ENCODE measurements around the gene TRPM3. TPM values are rescaled to one million over a fixed set of nuclear protein-coding genes. Genes with fewer than 3 reads are reported as not detected.

The TRPM3 gene
- total RNA-seq, 1 donor from 2014 or later: not detected

DNA sequence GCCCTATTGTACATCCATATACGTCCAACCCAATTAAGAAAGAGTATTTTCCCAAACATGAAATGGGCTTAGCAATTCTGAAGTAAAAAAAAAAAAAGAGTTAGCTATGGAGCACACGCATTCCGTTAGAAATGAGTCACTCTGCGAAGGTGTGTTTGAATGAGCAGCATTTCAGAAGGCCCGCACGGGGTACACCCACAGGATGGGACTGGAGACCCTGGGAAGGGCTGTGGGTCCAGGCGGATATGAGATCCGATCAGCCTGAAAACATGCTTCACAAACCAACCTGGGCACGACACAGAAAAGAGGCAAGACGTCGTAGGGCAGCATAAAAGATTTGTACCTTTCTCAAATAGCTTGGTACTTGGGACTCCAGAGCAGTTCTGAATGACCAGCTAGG is 533.0 kb downstream of the TRPM3 start:
- intact Hi-C loops (cut with micrococcal nuclease): no loop called here

DNA sequence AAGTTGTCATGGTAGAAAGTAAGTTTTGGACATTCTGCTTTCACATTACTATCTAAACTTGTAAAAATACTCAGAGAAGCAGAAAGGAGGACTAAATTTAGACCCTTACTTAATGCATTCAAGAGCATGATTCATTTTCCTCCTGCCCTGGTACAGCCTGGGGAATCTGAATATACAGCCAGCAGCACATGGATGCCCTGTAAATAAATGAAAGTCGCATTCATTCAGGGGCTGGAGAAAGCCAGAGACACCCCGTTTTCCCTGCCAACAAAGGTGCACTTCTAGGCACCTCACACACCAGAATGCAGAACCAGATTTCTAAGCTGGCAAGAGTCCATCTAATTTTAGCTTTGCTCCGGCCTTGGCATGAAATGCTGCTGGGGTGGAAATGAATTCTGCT is 534.2 kb downstream of the TRPM3 start:
- intact Hi-C loops (cut with micrococcal nuclease): no loop called here

DNA sequence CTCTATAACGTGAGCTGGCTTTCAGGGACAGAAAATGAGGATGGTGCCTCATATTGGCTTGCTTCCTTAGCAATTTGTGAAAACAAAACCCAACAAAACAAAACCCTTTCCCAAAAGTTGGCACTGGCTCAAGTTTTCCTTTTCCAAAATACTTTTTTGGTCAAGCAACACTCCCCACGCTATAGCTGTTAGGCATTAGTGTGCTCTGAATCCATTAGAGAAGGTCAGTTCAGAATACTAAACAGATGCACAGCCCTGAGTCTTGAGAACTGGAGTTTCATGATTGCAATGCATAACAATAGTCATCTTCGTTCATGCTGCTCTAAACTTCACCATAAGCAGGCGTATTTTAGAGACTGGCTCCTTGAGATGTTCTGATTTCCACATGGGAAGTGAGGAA is 534.9 kb downstream of the TRPM3 start:
- intact Hi-C loops (cut with micrococcal nuclease): no loop called here

DNA sequence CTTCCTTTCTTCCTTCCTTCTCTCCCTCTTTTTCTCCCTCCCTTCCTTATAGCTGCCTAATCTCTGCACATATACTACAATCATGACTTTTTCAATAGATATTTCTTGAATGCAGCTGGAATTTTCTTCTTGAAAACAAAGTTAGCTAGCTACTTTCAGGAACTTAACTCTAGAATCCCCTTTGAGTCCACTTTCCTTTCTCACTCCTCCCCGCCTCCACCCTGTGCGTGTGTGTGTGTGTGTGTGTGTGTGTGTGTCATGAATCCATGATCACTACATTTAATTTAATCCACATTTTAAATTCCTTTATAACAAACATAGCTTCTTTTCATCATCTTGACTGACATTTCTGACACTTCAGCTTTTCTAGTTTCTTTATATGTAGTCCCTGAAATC is 539.5 kb downstream of the TRPM3 start:
- intact Hi-C loops (cut with micrococcal nuclease): no loop called here

DNA sequence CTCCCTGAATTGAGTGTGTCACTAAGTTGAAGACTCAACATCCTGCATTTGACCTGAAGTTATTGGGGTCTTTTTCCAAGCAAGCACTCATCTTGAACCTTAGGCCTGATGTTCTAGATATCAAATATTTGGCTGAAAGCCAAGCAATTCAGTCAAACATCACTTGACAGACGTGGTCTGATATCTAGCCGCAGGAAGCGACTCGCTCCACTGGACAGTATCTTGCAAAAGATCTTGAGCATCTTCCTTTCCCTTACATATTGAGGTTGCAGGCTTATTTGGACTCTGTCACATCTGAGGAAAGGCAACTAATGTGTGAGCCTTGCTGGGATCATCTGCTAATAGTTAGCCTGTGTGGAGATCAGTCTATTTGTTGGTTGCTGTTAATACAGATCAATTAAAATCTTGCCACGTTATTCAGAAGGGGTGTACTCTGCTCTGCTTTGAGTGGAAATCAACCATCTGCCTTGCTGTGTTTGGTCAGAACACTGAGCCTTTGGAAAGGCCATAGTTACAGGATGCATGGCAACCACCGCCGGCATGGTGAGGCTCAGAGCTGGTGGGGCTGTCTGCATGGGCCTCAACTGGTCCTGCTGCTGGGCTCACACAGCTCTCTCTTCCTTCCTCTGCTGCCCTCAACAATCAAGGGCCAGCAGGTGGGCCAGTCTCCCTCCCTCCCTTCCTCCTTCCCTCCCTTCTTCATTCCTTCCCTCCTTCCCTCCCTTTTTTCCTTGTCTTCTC is 540.0 kb downstream of the TRPM3 start:
- intact Hi-C loops (cut with micrococcal nuclease): no loop called here

DNA sequence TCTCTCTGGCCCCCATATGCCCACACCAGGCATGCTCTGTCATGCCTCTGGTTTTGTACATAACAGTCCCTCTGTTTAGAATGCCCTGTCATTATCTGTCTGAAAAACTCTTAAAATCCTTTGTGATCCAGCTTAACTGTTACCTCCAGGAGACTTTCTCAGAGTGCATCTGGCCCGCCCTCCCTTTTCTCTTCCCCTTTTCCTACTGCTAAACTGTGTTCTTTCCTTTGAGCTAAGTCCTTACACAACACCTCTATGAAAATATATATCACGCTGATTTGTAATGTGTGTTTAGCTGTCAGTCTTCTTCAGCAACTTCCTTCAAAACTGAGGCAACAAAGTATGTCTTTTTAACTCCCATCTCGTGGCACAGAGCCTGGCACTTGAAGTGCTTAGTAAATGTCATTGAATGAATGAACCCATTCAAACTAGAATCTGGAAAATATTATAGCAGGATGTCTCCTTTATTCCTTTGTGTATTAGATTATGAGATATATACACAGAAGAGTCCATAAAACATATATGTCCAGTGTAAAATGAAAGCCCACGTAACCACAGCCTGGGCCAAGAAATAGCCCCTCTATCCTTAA is 540.7 kb downstream of the TRPM3 start:
- intact Hi-C loops (cut with micrococcal nuclease): no loop called here

DNA sequence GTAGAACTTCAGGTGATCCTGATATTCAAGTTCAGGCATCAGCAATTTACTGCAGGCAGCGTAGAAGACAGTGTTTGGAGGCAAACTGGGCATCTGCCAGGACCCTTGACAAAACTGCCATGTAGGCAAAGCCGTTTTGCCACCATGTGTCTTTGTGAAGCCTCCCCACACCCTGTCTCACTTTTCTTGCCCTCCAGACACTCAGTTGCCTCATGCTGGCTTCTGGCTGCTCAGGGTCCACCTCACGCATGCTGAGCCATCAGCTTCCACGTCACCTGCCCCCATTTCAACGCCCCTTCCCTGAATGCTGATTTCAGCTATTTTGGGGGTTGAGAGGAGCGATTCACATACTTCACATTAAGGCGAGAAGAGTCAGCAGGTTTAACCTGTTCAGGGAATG is 541.7 kb downstream of the TRPM3 start:
- intact Hi-C loops (cut with micrococcal nuclease): no loop called here

DNA sequence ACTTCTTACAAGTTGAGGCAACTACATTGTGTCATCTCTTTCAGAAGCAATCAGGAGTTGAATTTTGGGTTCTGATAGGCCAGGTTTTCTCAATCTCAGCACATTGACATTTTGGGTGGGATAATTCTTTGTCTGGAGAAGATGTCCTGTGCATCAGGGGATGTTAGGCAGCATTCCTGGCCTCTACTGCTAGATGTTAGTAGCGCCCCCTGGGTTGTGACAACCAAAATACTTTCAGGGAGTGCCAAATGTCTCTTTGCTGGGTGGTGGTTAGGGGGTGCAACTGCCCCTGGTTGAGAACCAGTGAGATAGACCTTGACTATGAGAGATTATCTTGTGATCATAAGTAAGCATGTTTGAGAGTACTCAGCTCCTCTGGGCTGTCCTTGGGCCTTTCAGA is 542.7 kb downstream of the TRPM3 start:
- intact Hi-C loops (cut with micrococcal nuclease): no loop called here

DNA sequence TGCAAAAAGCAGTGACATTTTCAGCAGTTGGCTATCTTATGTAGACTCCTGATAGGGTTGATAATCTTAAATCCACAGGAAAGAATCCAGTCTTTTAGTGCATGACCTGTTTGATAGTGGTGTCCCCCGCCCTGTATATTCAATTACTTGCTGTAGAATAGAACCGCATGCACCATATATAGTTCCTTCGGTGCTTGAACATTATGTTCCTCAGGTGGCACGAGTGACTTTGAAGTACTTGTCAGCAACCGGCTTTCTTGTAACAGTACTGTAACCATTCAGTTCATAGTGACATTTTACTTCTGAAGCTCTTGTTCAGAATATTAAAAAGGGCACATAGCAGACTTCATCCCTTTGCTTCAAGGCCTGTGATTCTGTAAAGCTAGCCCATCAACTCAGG is 543.8 kb downstream of the TRPM3 start:
- intact Hi-C loops (cut with micrococcal nuclease): no loop called here

DNA sequence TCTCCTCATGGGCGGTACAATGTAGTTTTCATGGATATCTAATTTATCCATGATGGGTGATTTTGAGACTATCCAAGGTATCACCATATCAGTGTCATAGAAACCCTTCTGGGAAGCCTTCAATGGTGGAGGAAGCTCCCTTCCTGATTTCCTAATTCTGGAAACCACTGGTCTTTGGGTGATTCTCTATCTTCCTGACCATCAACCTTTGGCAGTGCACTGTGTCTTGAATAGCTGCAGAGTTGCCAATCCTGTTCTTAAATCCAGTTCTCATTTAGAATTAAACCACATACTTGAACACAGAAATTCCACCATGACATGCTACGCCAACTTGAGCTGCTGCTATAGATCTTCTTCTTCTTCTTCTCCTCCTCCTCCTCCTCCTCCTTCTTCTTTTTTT is 545.3 kb downstream of the TRPM3 start:
- intact Hi-C loops (cut with micrococcal nuclease): no loop called here

DNA sequence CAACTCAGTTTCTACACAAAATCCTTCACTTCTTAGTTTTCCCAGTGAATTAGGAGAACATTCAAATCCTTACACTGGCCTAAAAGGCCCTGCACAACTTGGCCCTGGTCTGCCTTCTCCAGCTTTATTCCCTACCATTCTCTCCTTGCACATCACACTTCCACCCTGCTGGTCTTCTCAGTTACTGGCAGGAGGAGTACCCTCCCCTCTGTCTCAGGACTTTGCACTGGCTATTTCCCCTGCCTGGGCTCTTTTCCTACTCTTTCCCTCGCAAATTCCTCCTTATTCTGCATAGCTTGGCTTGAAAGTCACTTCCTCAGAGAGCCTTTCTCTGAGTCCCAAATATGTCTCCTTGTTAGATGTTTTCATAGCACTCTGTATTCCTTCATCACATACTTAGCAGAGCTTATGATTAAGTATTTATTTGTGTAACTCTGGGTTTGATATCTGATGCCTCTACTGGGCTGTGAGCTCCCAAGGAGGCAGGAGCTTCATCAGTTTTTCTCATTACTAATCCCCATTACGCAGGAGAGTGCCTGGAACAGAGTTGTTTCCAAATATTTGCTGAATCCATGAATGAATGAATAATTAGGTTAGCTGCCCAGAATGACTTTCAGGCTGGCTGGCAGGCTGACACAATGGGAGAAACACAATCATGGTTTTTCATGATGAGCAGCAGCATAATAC is 547.1 kb downstream of the TRPM3 start:
- intact Hi-C loops (cut with micrococcal nuclease): no loop called here

DNA sequence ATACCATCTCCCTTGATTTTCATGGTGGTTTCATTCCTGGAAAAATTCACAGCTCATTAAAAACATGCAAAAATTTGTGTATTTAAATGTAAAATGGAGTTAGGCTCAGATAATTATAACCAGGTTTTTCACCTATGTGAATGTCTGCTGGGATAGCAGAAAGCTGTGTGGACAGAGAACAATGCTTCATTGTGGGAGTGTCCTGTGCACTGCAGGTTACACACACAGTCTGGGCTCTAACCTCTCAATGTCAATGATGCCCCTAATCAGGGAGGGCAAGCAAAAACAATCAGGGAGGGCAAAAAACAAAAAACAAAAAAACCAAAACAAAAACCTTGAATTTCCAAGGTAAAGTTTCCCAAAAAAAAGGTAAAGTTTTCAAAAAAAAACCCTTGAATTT is 548.1 kb downstream of the TRPM3 start:
- intact Hi-C loops (cut with micrococcal nuclease): no loop called here

DNA sequence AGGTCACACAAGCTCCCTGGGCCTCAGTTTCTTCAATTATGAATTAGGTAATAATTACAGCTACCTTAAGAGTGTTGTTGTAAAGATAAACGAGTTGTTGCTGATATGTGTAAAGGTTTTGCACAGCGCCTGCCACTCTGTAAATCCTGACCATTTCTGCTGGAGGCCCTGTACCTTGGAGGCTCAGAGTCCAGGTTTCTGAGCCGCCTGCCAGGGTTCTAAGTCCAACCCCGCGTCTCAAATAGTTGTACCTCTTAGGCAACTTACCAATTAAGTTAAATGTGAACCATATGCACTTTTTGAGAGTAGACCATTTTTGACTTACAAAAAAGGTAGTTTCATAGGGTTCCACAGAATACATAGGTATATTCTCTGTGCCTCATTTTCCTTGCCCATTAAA is 550.2 kb downstream of the TRPM3 start:
- intact Hi-C loops (cut with micrococcal nuclease): no loop called here

DNA sequence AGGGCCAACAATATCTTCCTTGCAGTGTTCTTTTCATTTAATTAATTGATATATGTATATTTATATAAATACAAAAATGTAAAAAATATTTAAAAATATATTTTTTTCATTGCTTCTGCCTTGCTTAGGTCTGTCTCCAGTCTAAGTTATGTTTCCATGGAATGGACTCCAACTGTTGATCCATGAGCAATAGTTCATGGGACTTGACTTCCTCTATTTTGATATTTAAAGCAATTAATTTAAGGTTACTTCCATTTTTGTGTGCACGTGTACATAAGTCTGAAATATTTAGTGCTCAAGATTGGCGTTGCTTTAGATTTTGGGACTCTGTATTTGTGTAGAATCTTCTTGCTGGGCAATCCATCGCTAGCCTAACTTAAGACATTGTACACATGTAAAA is 551.6 kb downstream of the TRPM3 start:
- intact Hi-C loops (cut with micrococcal nuclease): loop anchor here (10.0 kb wide), 4 partner anchors 815 to 1795 kb away; partner anchors contain the start of genes CEMIP2 and ZFAND5

DNA sequence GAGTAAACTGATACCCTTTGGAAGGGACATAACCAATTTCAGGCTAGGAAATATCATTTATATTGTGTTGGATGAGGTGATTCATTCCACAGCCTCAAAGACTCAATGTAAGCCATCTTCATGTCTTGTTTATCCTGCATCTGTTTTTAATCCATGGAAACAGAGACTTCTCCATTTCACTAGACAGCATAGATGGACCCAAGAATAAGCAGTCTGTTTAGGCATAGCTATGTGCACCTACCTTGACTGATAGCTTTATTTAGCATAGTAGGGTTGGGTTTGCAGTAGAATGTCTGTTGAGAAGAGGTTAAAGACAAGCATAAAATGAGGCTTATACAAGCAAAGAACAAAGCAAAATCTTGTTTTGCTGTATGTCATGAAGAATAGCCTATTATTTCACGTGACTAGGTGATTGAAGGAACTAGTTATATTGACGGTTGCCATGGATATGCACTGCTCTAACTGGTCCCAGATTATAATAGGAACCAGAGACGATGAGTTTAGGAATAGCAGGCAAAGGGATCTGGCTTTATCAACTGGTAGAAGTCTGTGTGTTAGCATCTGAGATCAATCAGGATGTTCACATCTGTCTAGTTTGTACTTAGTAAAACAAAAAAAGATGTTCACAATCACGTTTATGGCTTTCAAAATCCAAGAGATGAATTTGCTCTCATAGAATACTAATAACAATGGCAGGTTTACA is 552.2 kb downstream of the TRPM3 start:
- intact Hi-C loops (cut with micrococcal nuclease): loop anchor here (10.0 kb wide), 4 partner anchors 814 to 1796 kb away; partner anchors contain the start of genes CEMIP2 and ZFAND5

DNA sequence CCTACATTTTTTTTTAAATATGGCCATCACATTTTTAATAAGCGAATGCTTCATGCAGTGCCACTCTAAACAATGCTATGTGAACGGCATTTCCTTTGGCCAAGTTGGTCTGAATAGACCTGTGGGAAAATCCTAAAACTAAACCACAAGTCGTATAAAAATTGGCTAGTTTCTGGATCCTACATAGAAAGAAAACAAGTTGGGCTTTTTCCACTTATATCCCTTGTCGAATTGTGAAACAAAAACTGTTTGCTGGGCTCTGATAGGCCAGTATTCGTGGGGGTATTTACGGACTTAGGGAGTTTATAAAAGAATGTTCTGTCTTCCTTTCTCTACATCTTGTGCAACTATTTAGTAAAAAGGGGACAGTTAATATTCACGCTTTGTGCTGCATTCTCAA is 553.9 kb downstream of the TRPM3 start:
- intact Hi-C loops (cut with micrococcal nuclease): loop anchor here (10.0 kb wide), 4 partner anchors 813 to 1797 kb away; partner anchors contain the start of genes CEMIP2 and ZFAND5

DNA sequence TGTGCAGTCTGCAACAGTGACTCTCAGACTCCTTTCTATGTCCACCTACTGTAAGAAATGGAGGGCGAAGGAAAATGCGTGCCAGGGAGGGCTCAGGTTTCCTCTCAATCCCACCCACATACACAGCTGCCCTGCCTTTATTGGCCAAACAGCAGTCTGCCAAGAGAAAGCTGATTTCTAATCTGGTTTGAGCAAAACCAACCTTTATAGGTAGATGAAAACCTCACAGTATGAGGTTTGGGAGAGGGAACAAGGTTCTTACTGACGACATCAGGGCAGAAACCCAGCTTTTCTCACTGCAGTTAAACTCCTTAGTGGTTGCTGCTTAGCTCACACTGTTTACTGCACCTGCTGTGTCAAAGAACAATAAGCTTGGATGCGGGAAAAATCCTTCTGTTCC is 554.7 kb downstream of the TRPM3 start:
- intact Hi-C loops (cut with micrococcal nuclease): loop anchor here (10.0 kb wide), 4 partner anchors 812 to 1798 kb away; partner anchors contain the start of genes CEMIP2 and ZFAND5

DNA sequence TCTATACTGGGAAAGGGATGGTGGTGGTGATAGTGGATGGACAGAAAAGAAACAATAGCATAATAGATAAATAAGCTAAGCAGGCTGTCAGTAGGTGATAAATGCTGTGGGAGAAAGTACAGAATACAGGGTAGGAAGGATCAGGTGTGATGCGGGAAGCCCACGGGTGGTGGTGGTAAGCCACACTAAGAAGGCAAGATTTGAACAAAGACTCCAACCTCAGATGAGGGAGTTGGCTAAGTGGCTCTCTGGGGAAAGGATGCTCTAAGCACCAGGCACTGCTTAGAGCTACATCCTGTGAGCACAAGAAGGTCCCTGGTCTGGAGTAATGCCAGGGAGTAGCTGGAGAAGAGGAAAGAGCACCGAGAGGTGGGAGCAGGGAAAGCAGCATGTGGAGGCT is 555.4 kb downstream of the TRPM3 start:
- intact Hi-C loops (cut with micrococcal nuclease): loop anchor here (10.0 kb wide), 4 partner anchors 811 to 1799 kb away; partner anchors contain the start of genes CEMIP2 and ZFAND5

DNA sequence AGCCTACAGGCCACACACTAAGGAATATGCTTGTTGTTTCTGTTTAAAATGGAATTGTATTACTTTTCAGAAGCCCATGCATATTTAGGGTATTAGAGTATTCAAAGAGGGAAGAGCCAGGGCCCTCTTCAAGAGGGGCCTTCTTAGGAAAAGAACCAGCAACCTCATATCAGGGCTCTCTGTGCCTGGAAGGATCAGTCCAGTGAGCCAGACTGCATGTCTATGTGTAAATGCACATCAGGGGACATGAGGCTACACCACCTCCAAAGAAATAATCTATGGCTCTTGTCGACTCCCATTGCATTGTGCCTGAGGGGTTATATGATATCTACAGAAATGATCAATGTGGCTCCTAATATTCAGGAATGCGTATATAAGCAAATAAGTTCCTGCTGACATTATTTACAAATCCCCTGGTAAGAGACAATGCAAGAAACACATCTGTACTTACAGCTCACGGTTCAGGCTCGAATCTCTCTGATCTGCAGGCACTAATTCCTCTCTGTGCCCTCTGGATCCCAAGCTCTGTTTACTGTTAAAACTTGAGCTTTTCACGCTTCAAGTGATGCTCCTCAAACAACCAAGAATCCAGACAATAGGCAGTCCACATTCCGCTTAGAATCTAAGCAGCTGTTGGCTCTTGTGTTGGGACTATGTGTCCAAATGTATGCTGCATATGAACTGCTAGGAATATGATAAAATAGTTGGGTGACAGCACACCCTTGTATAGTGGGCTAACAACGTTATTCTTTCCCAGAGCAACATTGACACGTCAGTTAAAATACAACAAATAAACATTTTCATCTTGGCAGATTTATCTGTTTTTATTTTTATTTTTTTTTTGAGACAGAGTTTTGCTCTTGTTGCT is 556.7 kb downstream of the TRPM3 start:
- intact Hi-C loops (cut with micrococcal nuclease): loop anchor here (10.0 kb wide), 4 partner anchors 810 to 1800 kb away; partner anchors contain the start of genes CEMIP2 and ZFAND5

DNA sequence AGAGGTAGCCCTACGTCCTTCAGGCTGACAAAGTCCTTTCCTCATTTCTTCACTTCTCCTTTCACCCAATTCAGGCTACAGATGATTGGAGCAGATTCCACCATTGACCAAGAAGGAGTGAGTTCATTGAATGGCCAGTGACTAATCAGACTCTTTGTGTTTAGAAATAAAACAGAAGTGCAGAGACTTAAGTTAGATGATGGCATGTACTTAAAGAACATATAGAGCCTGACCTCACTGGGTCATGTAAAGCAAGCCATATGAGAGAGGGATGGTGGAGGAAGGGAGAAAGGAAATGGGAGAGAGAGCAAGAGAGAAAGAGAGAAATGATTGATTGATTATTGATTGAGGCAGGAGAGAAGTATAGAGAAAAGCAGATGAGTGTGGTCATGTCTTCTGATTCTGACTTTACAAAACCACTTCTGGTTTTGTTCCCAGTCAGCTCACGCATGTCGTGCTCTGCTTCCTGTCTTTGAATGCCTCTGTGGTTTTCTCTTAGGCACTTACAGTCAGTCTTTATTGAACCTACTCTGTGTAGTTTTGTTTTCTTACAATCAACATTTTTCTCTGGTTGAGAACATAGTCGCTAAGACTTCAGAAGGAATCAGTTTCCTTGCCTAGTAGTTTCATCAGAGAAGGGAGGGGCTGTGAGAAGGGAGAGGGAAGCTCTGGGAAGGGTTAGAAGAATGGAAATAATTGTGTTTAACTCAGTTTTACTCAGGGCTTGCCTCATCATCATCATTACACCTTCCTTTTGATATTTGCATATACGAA is 557.8 kb downstream of the TRPM3 start:
- intact Hi-C loops (cut with micrococcal nuclease): loop anchor here (1.0 to 10.0 kb wide), 10 partner anchors 35 to 1801 kb away; partner anchors contain the start of genes CEMIP2, SMC5 and ZFAND5
